Right cardiac atrium (tissue), 5 donors: Measurements from ENCODE around the gene MYOM1. TPM values are rescaled to one million over a fixed set of nuclear protein-coding genes. Genes with fewer than 3 reads are reported as not detected.
A peak's percentile ranks its signal among the peaks of the same experiment; 100 is the strongest.
"Not testable (repeated sequence)": the region's sequence is repeated elsewhere in the genome, so short reads cannot be mapped to it uniquely, and the experiment has no call there.

Experiments
- ATAC-seq, 2 donors: fragments of 200-7000 bp; cut with Tn5 transposase; one replicate each; pipeline versions ENCODE4 v1.8.0 to v1.9.1; 2020; ENCODE audit warnings: moderate library complexity in 2 of 2, mild to moderate bottlenecking in 1 of 2
- DNase-seq, 3 donors: peaks; one replicate each; pipeline ENCODE4 v3.0.0-alpha.2; 2020
- H3K27ac ChIP-seq: one replicate; pipeline ENCODE4 v1.5.1; 2013; ENCODE audit warnings: mild to moderate bottlenecking, low read length, control low read depth, moderate library complexity
- H3K27me3 ChIP-seq: one replicate; pipeline ENCODE4 v1.6.1; 2013; ENCODE audit not compliant: control insufficient read depth, insufficient read depth
- H3K4me1 ChIP-seq: one replicate; pipeline ENCODE4 v1.6.1; 2013; ENCODE audit warnings: low read length; ENCODE audit not compliant: control insufficient read depth, insufficient read depth
- H3K4me3 ChIP-seq: one replicate; pipeline ENCODE4 v1.5.1; 2013; ENCODE audit warnings: low read length, control low read depth
- H3K9me3 ChIP-seq: one replicate; pipeline ENCODE4 v1.6.1; 2013; ENCODE audit warnings: low read length; ENCODE audit not compliant: control insufficient read depth
- WGBS: extraction: QIAGEN DNeasy Blood & Tissue Kit; methylation state at CpG from one replicate; pipeline ENCODE4 v1.1.7; 2013; 5-methylcytosine and 5-hydroxymethylcytosine counted together
- intact Hi-C, 4 donors: fragments of 100-400 bp; cut with DNase I; formaldehyde crosslinking; loops; one replicate each; pipeline versions ENCODE4 v1.11.0 to v1.14.0; 2022 to 2023
- polyA plus RNA-seq: library from polyadenylated mRNA; stranded (reverse); fragments of 200-250 nt; gene quantifications from one replicate; pipeline ENCODE4 v1.2.3, GENCODE V29; 2013
- total RNA-seq, 4 donors: library from RNA; stranded (reverse); fragmentation: NEBNext Ultra II Directional; extraction: Animal tissue kit (Norgen Biotek cat#: 25700); gene quantifications; one replicate each; pipeline ENCODE4 v1.2.1, GENCODE V29; 2021
- donor health status: healthy with polysubstance abuse.
- donor health status: DM: no; HTN: yes; CAD: no.
- donor health status: DM: no; HTN: no; CAD: no.
- donor health status: DM: no; HTN: yes; CAD: no; lungs with severe emphysema.
- donor health status: DM: yes; HTN: yes; CAD: no.

The MYOM1 gene
- total and polyA plus RNA-seq, 5 donors = 177 to 479 (median 337) TPM

- WGBS = 95% methylated on average over 3 of the region's 3 CpGs
Measured at GRCh38 chr18:3073353-3073752, 146.4 kb downstream of the MYOM1 start.

GRCh38 chr18:3071676-3072075 is 148.1 kb downstream of the MYOM1 start:
- H3K27ac ChIP-seq = no peak overlapping the region
- no peaks in the 10 kb centered on the region for H3K9me3 ChIP-seq
- DNase-seq = no peak
- no peak overlapping the region for H3K4me3 ChIP-seq
- H3K4me1 ChIP-seq = no peaks in the 10 kb centered on the region
- 90% methylated on average over 5 of the region's 5 CpGs for WGBS
- no peak for ATAC-seq
- intact Hi-C loops = loop anchor here in 2 of 4 donors (10.0 kb wide), 1 partner anchor 53 kb away; no protein-coding TSS in a partner anchor
- H3K27me3 ChIP-seq = no peaks in the 10 kb centered on the region

More at GRCh38 chr18:3073353-3073752, 146.4 kb downstream of the MYOM1 start:
- not testable (repeated sequence) for H3K4me3 ChIP-seq, DNase-seq, H3K4me1 ChIP-seq, H3K27me3 ChIP-seq, ATAC-seq, H3K9me3 ChIP-seq, H3K27ac ChIP-seq
- intact Hi-C loops = loop anchor here in 2 of 4 donors (10.0 kb wide), 1 partner anchor 51 kb away; no protein-coding TSS in a partner anchor

- 79% methylated on average over 5 of the region's 5 CpGs for WGBS
- no peak for DNase-seq
- Histone ChIP-seq H3K4me1 (no peaks in the 10 kb centered on the region), H3K9me3 (no peaks in the 10 kb centered on the region), H3K4me3 (no peak overlapping the region), H3K27me3 (no peaks in the 10 kb centered on the region), H3K27ac (no peak overlapping the region)
- ATAC-seq = no peak
- intact Hi-C loops = loop anchor here (5.0 to 10.0 kb wide), 4 partner anchors 55 to 138 kb away; partner anchors contain the start of gene LPIN2 (in 1 of the 4)
Measured at GRCh38 chr18:3069671-3070433, 149.9 kb downstream of the MYOM1 start.

- 80% methylated on average over 5 of the region's 5 CpGs for WGBS
- H3K9me3 ChIP-seq = no peaks in the 10 kb centered on the region
- H3K4me1 ChIP-seq = no peaks in the 10 kb centered on the region
- H3K27me3 ChIP-seq = no peaks in the 10 kb centered on the region
- intact Hi-C loops = loop anchor here in 3 of 4 donors (5.0 to 10.0 kb wide), 3 partner anchors 53 to 135 kb away; partner anchors contain the start of gene LPIN2 (in 1 of the 3)
- no peak overlapping the region for H3K27ac ChIP-seq
- no peak for ATAC-seq
- no peak overlapping the region for H3K4me3 ChIP-seq
- no peak for DNase-seq
Measured at GRCh38 chr18:3067722-3068121, 152.0 kb downstream of the MYOM1 start.

- H3K4me1 ChIP-seq = no peaks in the 10 kb centered on the region
- H3K27me3 ChIP-seq = no peaks in the 10 kb centered on the region
- peak in 1 of 3 donors; percentile 54 for DNase-seq
- intact Hi-C loops = loop anchor here in 3 of 4 donors (5.0 to 10.0 kb wide), 3 partner anchors 52 to 135 kb away; partner anchors contain the start of gene LPIN2 (in 1 of the 3)
- WGBS = 90% methylated on average over 25 of the region's 25 CpGs
- ATAC-seq = no peak
- no peak overlapping the region for H3K27ac ChIP-seq
- no peaks in the 10 kb centered on the region for H3K9me3 ChIP-seq
- no peak overlapping the region for H3K4me3 ChIP-seq
Measured at GRCh38 chr18:3067165-3067661, 152.6 kb downstream of the MYOM1 start.

GRCh38 chr18:3066341-3067110 is 153.2 kb downstream of the MYOM1 start:
- peak; percentile 6 to 31 for ATAC-seq
- H3K9me3 ChIP-seq = no peaks in the 10 kb centered on the region
- intact Hi-C loops = loop anchor here in 3 of 4 donors (5.0 to 10.0 kb wide), 3 partner anchors 52 to 134 kb away; partner anchors contain the start of gene LPIN2 (in 1 of the 3)
- H3K27me3 ChIP-seq = no peaks in the 10 kb centered on the region
- 70% methylated on average over 17 of the region's 17 CpGs for WGBS
- no peak for DNase-seq
- H3K4me1 ChIP-seq = no peaks in the 10 kb centered on the region
- peak overlapping the region; percentile 16 for H3K27ac ChIP-seq
- no peak overlapping the region for H3K4me3 ChIP-seq

GRCh38 chr18:3063766-3064165 is 156.0 kb downstream of the MYOM1 start:
- not testable (repeated sequence) for DNase-seq, H3K27me3 ChIP-seq, H3K27ac ChIP-seq, H3K9me3 ChIP-seq, H3K4me3 ChIP-seq, H3K4me1 ChIP-seq, ATAC-seq
- 87% methylated on average over 4 of the region's 4 CpGs for WGBS
- intact Hi-C loops = loop anchor here in 3 of 4 donors (2.0 to 10.0 kb wide), 4 partner anchors 49 to 133 kb away; partner anchors contain the start of gene LPIN2 (in 1 of the 3)

- intact Hi-C loops = loop anchor here in 3 of 4 donors (5.0 to 10.0 kb wide), 3 partner anchors 48 to 131 kb away; partner anchors contain the start of gene LPIN2 (in 1 of the 3)
- 39% methylated on average over 16 of the region's 16 CpGs for WGBS
- peak; percentile 62 to 66 for ATAC-seq
- no peaks in the 10 kb centered on the region for H3K27me3 ChIP-seq
- H3K4me1 ChIP-seq = no peaks in the 10 kb centered on the region
- H3K4me3 ChIP-seq = no peak overlapping the region
- no peak overlapping the region for H3K27ac ChIP-seq
- peak; percentile 72 to 91 (median 87) for DNase-seq
- H3K9me3 ChIP-seq = no peaks in the 10 kb centered on the region
Measured at GRCh38 chr18:3062798-3063680, 156.7 kb downstream of the MYOM1 start.

GRCh38 chr18:3061581-3062312 is 158.0 kb downstream of the MYOM1 start:
- no peak for DNase-seq
- no peaks in the 10 kb centered on the region for H3K9me3 ChIP-seq
- intact Hi-C loops = loop anchor here in 3 of 4 donors (5.0 to 10.0 kb wide), 3 partner anchors 47 to 129 kb away; partner anchors contain the start of gene LPIN2 (in 1 of the 3)
- no peaks in the 10 kb centered on the region for H3K27me3 ChIP-seq
- 72% methylated on average over 11 of the region's 11 CpGs for WGBS
- H3K4me1 ChIP-seq = no peaks in the 10 kb centered on the region
- H3K27ac ChIP-seq = no peak overlapping the region
- H3K4me3 ChIP-seq = no peak overlapping the region
- ATAC-seq = no peak
